Fibroblast of lung (primary cell): ENCODE results near the gene ACAD10.

Experiments used
- EZH2 ChIP-seq: IDR thresholded peaks from 2 replicates; pipeline ENCODE4 v1.5.1; 2012; ENCODE audit warnings: low read length, control low read depth, mild to moderate bottlenecking; ENCODE audit errors: missing control alignments
- TF ChIP-seq, protein P1 (sequence below), 2 donors: IDR thresholded peaks in 1 of 2; conservative IDR thresholded peaks in 1 of 2; 1 replicate in 1 of 2; 2 replicates in 1 of 2; pipeline ENCODE4 v1.5.1; 2011 to 2012; ENCODE audit warnings: low read length in 2 of 2, control low read depth in 1 of 2, inconsistent platforms in 1 of 2, low read depth in 1 of 2, mild to moderate bottlenecking in 1 of 2

DNA sequence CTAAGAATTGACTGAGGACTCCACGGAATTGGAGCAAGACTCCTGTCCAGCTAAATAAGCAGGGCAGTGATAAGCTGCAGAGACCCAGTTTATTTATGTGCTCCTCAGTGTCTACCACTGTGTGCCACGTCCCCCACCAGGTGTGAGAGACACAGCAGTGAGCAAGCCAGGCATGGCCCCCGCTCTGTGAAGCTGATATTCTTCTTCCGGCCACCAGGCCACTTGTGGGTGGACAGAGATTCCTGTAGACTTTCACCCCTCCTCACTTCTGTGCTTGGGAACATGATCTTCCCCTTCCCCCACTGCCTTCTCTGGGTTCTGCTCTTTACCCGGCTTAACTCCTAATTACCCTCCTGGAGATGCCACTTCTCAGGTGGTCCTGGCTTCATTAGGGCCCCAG is 21.4 kb upstream of the ACAD10 start:
- TF ChIP-seq, protein P1, sequence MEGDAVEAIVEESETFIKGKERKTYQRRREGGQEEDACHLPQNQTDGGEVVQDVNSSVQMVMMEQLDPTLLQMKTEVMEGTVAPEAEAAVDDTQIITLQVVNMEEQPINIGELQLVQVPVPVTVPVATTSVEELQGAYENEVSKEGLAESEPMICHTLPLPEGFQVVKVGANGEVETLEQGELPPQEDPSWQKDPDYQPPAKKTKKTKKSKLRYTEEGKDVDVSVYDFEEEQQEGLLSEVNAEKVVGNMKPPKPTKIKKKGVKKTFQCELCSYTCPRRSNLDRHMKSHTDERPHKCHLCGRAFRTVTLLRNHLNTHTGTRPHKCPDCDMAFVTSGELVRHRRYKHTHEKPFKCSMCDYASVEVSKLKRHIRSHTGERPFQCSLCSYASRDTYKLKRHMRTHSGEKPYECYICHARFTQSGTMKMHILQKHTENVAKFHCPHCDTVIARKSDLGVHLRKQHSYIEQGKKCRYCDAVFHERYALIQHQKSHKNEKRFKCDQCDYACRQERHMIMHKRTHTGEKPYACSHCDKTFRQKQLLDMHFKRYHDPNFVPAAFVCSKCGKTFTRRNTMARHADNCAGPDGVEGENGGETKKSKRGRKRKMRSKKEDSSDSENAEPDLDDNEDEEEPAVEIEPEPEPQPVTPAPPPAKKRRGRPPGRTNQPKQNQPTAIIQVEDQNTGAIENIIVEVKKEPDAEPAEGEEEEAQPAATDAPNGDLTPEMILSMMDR (conservative IDR thresholded peaks at IDR 0.05 in 1 of 2, IDR thresholded peaks at IDR 0.05 in 1 of 2; ENCODE audit: low read depth in 1 of 2, low read length in 2 of 2) = no peak
- no peak for TF ChIP-seq EZH2
